Activated naive CD8-positive, alpha-beta T cell treated with anti-CD3 and anti-CD28 coated beads for 36 hours (primary cell): ENCODE results near the gene FAM180B. TPM values are rescaled to one million over a fixed set of nuclear protein-coding genes. Genes with fewer than 3 reads are reported as not detected.
"Not testable (repeated sequence)": the region's sequence is repeated elsewhere in the genome, so short reads cannot be mapped to it uniquely, and the experiment has no call there.

Experiments used
- DNase-seq: peaks from one replicate; pipeline ENCODE4 v3.0.0; 2021
- H3K27ac Mint-ChIP-seq: one replicate; pipeline ENCODE4 v1.8.0; 2022; ENCODE audit warnings: mild to moderate bottlenecking, moderate library complexity, mixed read lengths
- H3K27me3 Mint-ChIP-seq: one replicate; pipeline ENCODE4 v1.8.0; 2022; ENCODE audit warnings: mild to moderate bottlenecking, mixed read lengths
- H3K36me3 Mint-ChIP-seq: one replicate; pipeline ENCODE4 v1.8.0; 2021; ENCODE audit warnings: mild to moderate bottlenecking, mixed read lengths
- H3K4me1 Mint-ChIP-seq: one replicate; pipeline ENCODE4 v1.8.0; 2021; ENCODE audit warnings: mixed read lengths
- H3K4me3 Mint-ChIP-seq: one replicate; pipeline ENCODE4 v1.8.0; 2022; ENCODE audit warnings: mild to moderate bottlenecking, moderate library complexity, mixed read lengths
- H3K9me3 Mint-ChIP-seq: one replicate; pipeline ENCODE4 v1.8.0; 2022; ENCODE audit warnings: mixed read lengths
- total RNA-seq, 2 experiments: library from RNA; stranded (reverse); gene quantifications; one replicate each; pipeline ENCODE4 v1.2.3, GENCODE V29; 2021

FAM180B gene
- not detected for total RNA-seq

GRCh38 chr11:47586098-47586855, at the start of gene FAM180B:
Gene FAM180B, plus strand, starts transcription at chr11:47586678. Its CDS starts 91 bp downstream, at chr11:47586769.
- DNase-seq, result no peak
- Mint-ChIP-seq H3K4me3 (no peak within 1 kb of the TSS), H3K27ac (no peak within 1 kb of the TSS), H3K4me1 (peaks cover 2% of the 10 kb centered on the region), H3K27me3 (no peaks in the 10 kb centered on the region), H3K36me3 (peaks cover 25% of the 10 kb centered on the region), H3K9me3 (no peaks in the 10 kb centered on the region)

GRCh38 chr11:47536915-47537314, 49.6 kb upstream of the FAM180B start:
- Mint-ChIP-seq H3K27me3 (no peaks in the 10 kb centered on the region), H3K9me3 (peaks cover 1% of the 10 kb centered on the region), H3K27ac (no peak overlapping the region), H3K4me3 (no peak overlapping the region), H3K36me3 (peaks cover 25% of the 10 kb centered on the region), H3K4me1 (peaks cover 50% of the 10 kb centered on the region)
- no peak for DNase-seq

- peaks cover 55% of the 10 kb centered on the region for H3K4me1 Mint-ChIP-seq
- no peak overlapping the region for H3K4me3 Mint-ChIP-seq
Observed at GRCh38 chr11:47538741-47539565, 47.5 kb upstream of the FAM180B start.

GRCh38 chr11:47539681-47540039, 46.8 kb upstream of the FAM180B start:
- Mint-ChIP-seq H3K4me3 (no peak overlapping the region), H3K4me1 (peaks cover 62% of the 10 kb centered on the region), H3K27ac (peak overlapping the region; percentile 34), H3K9me3 (peaks cover 1% of the 10 kb centered on the region), H3K27me3 (no peaks in the 10 kb centered on the region), H3K36me3 (peaks cover 28% of the 10 kb centered on the region)
- no peak for DNase-seq

More at GRCh38 chr11:47538741-47539565, 47.5 kb upstream of the FAM180B start:
- H3K27ac Mint-ChIP-seq, result peak overlapping the region; percentile 34
- peaks cover 28% of the 10 kb centered on the region for H3K36me3 Mint-ChIP-seq
- H3K9me3 Mint-ChIP-seq, result peaks cover 1% of the 10 kb centered on the region
- no peaks in the 10 kb centered on the region for H3K27me3 Mint-ChIP-seq
- no peak for DNase-seq

- Mint-ChIP-seq H3K27ac (peak overlapping the region; percentile 83), H3K27me3 (no peaks in the 10 kb centered on the region), H3K4me3 (no peak overlapping the region), H3K4me1 (peaks cover 59% of the 10 kb centered on the region), H3K9me3 (peaks cover 1% of the 10 kb centered on the region), H3K36me3 (peaks cover 27% of the 10 kb centered on the region)
- DNase-seq, result no peak
Observed at GRCh38 chr11:47541070-47541469, 45.4 kb upstream of the FAM180B start.

GRCh38 chr11:47545298-47545697, 41.2 kb upstream of the FAM180B start:
- no peak overlapping the region for H3K4me3 Mint-ChIP-seq
- H3K27ac Mint-ChIP-seq, result no peak overlapping the region
- H3K9me3 Mint-ChIP-seq, result no peaks in the 10 kb centered on the region
- H3K36me3 Mint-ChIP-seq, result peaks cover 29% of the 10 kb centered on the region
- DNase-seq, result no peak
- H3K4me1 Mint-ChIP-seq, result peaks cover 61% of the 10 kb centered on the region
- H3K27me3 Mint-ChIP-seq, result no peaks in the 10 kb centered on the region

GRCh38 chr11:47546274-47546673, 40.2 kb upstream of the FAM180B start:
- H3K36me3 Mint-ChIP-seq, result peaks cover 29% of the 10 kb centered on the region
- H3K4me3 Mint-ChIP-seq, H3K9me3 Mint-ChIP-seq, H3K27me3 Mint-ChIP-seq, H3K27ac Mint-ChIP-seq, DNase-seq: not testable (repeated sequence)
- peaks cover 61% of the 10 kb centered on the region for H3K4me1 Mint-ChIP-seq

- Mint-ChIP-seq H3K27me3 (no peaks in the 10 kb centered on the region), H3K27ac (peak overlapping the region; percentile 82), H3K4me3 (peak overlapping the region; percentile 98), H3K36me3 (peaks cover 34% of the 10 kb centered on the region), H3K4me1 (peaks cover 43% of the 10 kb centered on the region), H3K9me3 (no peaks in the 10 kb centered on the region)
- DNase-seq, result no peak
Observed at GRCh38 chr11:47550288-47551047, 36.0 kb upstream of the FAM180B start.

GRCh38 chr11:47551086-47551485, 35.4 kb upstream of the FAM180B start:
- Mint-ChIP-seq H3K4me3 (peak overlapping the region; percentile 98), H3K4me1 (peaks cover 43% of the 10 kb centered on the region), H3K9me3 (no peaks in the 10 kb centered on the region), H3K36me3 (peaks cover 34% of the 10 kb centered on the region), H3K27me3 (no peaks in the 10 kb centered on the region), H3K27ac (peak overlapping the region; percentile 99)
- no peak for DNase-seq

GRCh38 chr11:47552056-47552565, 34.4 kb upstream of the FAM180B start:
- Mint-ChIP-seq H3K27me3 (no peaks in the 10 kb centered on the region), H3K36me3 (peaks cover 30% of the 10 kb centered on the region), H3K27ac (peak overlapping the region; percentile 99), H3K4me3 (peak overlapping the region; percentile 98), H3K4me1 (peaks cover 37% of the 10 kb centered on the region), H3K9me3 (no peaks in the 10 kb centered on the region)
- peak; percentile 33 for DNase-seq

GRCh38 chr11:47552566-47553405, 33.7 kb upstream of the FAM180B start, which contains the start of gene CELF1:
Gene CELF1, minus strand, starts transcription at chr11:47553132. Its CDS starts 53,609 bp downstream, at chr11:47499523.
- H3K36me3 Mint-ChIP-seq, result peaks cover 30% of the 10 kb centered on the region
- H3K4me3 Mint-ChIP-seq, result peak within 1 kb of the TSS; percentile 98
- H3K27ac Mint-ChIP-seq, result peak within 1 kb of the TSS; percentile 99
- H3K9me3 Mint-ChIP-seq, result no peaks in the 10 kb centered on the region
- H3K27me3 Mint-ChIP-seq, result no peaks in the 10 kb centered on the region
- peak; percentile 95 for DNase-seq
- H3K4me1 Mint-ChIP-seq, result peaks cover 34% of the 10 kb centered on the region

GRCh38 chr11:47553406-47553743, 33.1 kb upstream of the FAM180B start:
- peak overlapping the region; percentile 61 for H3K27ac Mint-ChIP-seq
- peaks cover 27% of the 10 kb centered on the region for H3K36me3 Mint-ChIP-seq
- H3K4me3 Mint-ChIP-seq, result peak overlapping the region; percentile 86
- H3K9me3 Mint-ChIP-seq, result no peaks in the 10 kb centered on the region
- no peaks in the 10 kb centered on the region for H3K27me3 Mint-ChIP-seq
- peaks cover 28% of the 10 kb centered on the region for H3K4me1 Mint-ChIP-seq
- DNase-seq, result no peak

GRCh38 chr11:47557004-47557403, 29.5 kb upstream of the FAM180B start:
- not testable (repeated sequence) for H3K27ac Mint-ChIP-seq, DNase-seq, H3K9me3 Mint-ChIP-seq, H3K4me1 Mint-ChIP-seq, H3K27me3 Mint-ChIP-seq, H3K4me3 Mint-ChIP-seq, H3K36me3 Mint-ChIP-seq

- Mint-ChIP-seq H3K4me3 (no peak overlapping the region), H3K36me3 (no peaks in the 10 kb centered on the region), H3K27ac (no peak overlapping the region), H3K27me3 (no peaks in the 10 kb centered on the region), H3K9me3 (no peaks in the 10 kb centered on the region), H3K4me1 (peaks cover 6% of the 10 kb centered on the region)
- no peak for DNase-seq
Observed at GRCh38 chr11:47558695-47559094, 27.8 kb upstream of the FAM180B start.
